Left ventricle myocardium inferior (tissue), 1 donor: ENCODE data around the gene RBP5. TPM values are rescaled to one million over a fixed set of nuclear protein-coding genes. Genes with fewer than 3 reads are reported as not detected.

Experiments
- DNase-seq: peaks from one replicate; pipeline ENCODE4 v3.0.0-alpha.2; 2020
- H3K27ac ChIP-seq: fragments of 200-600 bp; replicated peaks from 2 replicates; pipeline ENCODE4 v1.8.0; 2021
- H3K27me3 ChIP-seq: fragments of 200-600 bp; 2 replicates; pipeline ENCODE4 v1.8.0; 2021; ENCODE audit warnings: low read depth
- H3K36me3 ChIP-seq: fragments of 200-600 bp; 2 replicates; pipeline ENCODE4 v1.8.0; 2021
- H3K4me1 ChIP-seq: fragments of 200-600 bp; 2 replicates; pipeline ENCODE4 v1.8.0; 2021
- H3K4me3 ChIP-seq: fragments of 200-600 bp; 2 replicates; pipeline ENCODE4 v1.8.0; 2021; ENCODE audit warnings: mild to moderate bottlenecking, moderate library complexity
- H3K9me3 ChIP-seq: fragments of 200-600 bp; replicated peaks from 2 replicates; pipeline ENCODE4 v1.8.0; 2021
- intact Hi-C: fragments of 100-400 bp; cut with micrococcal nuclease; formaldehyde crosslinking; loops from one replicate; pipeline ENCODE4 v1.11.0; 2022
- total RNA-seq: library from RNA; stranded (reverse); fragmentation: NEBNext Ultra II Directional; extraction: Animal tissue kit (Norgen Biotek cat#: 25700); gene quantifications from one replicate; pipeline ENCODE4 v1.2.1, GENCODE V29; 2021
- TF ChIP-seq, protein P1 (sequence below): fragments of 200-600 bp; IDR thresholded peaks from 2 replicates; pipeline ENCODE4 v1.8.0; 2021; ENCODE audit warnings: antibody characterized with exemption, mild to moderate bottlenecking, borderline replicate concordance
- donor health status: DM: no; HTN: yes; CAD: no; lungs with severe emphysema.

The RBP5 gene
- total RNA-seq, 1 donor from 2014 or later = 0.47 TPM

DNA sequence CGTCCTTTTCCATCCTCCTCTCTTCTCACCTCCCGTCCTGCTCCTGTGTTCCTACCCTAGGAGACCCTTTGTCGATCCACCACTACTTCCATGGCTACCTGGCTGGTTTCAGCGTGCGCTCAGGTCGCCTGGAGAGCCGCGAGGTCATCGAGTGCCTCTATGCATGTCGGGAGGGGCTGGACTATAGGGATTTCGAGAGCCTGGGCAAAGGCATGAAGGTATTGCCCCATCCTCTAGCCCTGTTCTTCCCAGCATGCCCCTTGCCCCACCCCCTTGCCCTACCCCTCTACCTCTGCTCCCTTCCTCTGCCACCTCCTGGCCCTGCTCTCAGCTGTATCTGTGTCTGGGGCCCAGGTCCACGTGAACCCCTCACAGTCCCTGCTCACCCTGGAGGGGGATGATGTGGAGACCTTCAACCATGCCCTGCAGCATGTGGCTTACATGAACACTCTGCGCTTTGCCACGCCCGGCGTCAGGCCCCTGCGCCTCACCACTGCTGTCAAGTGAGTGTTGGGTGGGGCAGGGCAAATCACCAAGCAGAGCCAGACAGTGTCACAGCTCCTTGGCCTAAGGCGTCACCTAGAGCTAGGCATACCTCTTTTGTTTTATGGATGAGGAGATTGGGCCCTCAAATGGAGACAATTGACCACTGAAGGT lies 14.2 kb upstream of the RBP5 start:
- Histone ChIP-seq H3K36me3 (no peaks in the 10 kb centered on the region), H3K9me3 (no peaks in the 10 kb centered on the region), H3K4me1 (no peaks in the 10 kb centered on the region), H3K27ac (no peak overlapping the region), H3K4me3 (no peak overlapping the region), H3K27me3 (no peaks in the 10 kb centered on the region)
- intact Hi-C loops = no loop called here
- TF ChIP-seq, protein P1, sequence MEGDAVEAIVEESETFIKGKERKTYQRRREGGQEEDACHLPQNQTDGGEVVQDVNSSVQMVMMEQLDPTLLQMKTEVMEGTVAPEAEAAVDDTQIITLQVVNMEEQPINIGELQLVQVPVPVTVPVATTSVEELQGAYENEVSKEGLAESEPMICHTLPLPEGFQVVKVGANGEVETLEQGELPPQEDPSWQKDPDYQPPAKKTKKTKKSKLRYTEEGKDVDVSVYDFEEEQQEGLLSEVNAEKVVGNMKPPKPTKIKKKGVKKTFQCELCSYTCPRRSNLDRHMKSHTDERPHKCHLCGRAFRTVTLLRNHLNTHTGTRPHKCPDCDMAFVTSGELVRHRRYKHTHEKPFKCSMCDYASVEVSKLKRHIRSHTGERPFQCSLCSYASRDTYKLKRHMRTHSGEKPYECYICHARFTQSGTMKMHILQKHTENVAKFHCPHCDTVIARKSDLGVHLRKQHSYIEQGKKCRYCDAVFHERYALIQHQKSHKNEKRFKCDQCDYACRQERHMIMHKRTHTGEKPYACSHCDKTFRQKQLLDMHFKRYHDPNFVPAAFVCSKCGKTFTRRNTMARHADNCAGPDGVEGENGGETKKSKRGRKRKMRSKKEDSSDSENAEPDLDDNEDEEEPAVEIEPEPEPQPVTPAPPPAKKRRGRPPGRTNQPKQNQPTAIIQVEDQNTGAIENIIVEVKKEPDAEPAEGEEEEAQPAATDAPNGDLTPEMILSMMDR = no peak
- no peak for DNase-seq

DNA sequence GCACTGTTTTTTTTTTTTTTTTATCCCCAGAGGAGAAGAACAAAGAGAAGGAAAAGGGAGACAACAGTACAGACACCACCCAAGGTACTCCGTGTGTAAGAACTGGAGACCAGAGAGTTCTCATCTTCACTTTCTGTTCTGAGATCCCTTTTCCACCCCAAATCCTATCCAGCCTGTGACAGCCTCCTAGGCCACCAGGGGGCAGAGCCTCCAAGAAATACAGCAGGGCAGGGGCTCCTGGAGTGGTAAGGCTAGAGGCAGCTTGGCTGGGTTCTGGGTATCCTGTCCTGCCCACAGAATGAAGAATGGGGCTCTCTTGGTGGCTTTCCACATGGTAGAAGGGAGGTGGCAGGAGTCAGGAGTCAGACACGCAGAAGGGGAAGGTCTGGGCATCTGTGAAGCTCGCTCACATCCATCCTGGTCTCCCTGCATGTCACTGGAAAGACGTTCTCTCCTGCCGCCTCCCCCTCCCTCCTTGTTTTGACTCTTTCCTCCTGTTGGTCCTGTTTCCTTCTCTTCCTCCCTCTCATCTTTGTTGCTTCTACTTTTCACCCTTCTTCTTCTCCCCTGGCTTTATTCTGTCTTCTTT lies 13.5 kb upstream of the RBP5 start:
- Histone ChIP-seq H3K4me1 (no peaks in the 10 kb centered on the region), H3K4me3 (no peak overlapping the region), H3K9me3 (no peaks in the 10 kb centered on the region), H3K27me3 (no peaks in the 10 kb centered on the region), H3K27ac (no peak overlapping the region), H3K36me3 (peaks cover under 1% of the 10 kb centered on the region)
- DNase-seq = no peak
- TF ChIP-seq, protein P1 = peak; percentile 68
- intact Hi-C loops = no loop called here

DNA sequence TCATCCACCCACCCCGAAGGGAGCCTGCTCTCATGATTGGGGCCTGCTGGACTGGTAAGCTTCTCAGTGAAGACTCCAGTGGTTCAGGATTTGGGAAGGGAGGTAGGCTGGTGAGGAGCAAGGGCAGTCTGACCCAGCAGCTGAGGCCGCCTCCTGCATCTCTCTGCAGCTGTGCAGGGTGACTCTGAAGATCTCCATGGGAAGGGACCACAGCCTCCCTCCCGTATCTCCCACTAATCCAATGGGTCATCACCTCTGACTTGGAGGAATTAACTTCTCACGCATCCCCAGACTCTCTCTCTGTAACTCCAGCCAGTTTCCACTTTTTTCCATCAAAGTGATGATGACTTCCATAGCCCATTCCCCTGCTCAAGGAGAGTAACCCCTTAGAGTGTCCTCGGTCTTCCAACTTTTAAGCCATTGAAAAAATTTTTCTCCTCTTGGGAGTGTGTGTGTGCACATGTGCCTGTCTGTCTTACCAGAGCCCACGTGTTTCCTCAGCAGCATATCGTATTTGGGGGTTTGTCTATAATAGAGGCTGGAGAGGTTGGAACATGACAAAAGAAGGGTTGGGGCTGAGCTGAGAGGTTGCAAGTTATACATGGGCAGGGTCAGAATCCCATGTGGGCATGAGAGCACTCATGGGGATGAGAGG lies 12.8 kb upstream of the RBP5 start:
- Histone ChIP-seq H3K36me3 (peaks cover 7% of the 10 kb centered on the region), H3K27me3 (no peaks in the 10 kb centered on the region), H3K9me3 (no peaks in the 10 kb centered on the region), H3K4me1 (no peaks in the 10 kb centered on the region), H3K4me3 (no peak overlapping the region), H3K27ac (no peak overlapping the region)
- TF ChIP-seq, protein P1 = no peak
- DNase-seq = no peak
- intact Hi-C loops = no loop called here

DNA sequence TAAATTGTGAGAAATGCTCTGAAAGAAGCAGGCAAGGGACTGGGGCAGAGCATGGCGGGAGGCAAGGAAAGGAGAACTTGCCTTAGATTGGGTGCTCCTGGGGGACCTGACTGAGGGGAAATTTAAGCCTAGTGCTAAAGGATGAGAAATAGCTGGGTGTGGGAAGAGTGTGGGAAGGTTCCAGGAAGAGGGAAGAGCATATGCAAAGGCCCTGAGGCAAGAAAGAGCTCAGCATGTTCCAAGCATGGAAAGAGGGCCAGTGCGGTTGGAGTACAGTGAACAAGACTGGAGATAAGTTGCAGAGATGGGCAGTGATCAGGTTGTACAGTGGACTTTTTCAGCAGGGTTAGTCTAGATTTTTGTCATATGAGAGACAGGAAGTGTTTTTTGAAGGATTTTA lies 10.5 kb upstream of the RBP5 start:
- no peak for DNase-seq
- no peak overlapping the region for H3K27ac ChIP-seq
- H3K27me3 ChIP-seq = no peaks in the 10 kb centered on the region
- TF ChIP-seq, protein P1 = no peak
- intact Hi-C loops = no loop called here
- H3K4me1 ChIP-seq = no peaks in the 10 kb centered on the region
- no peak overlapping the region for H3K4me3 ChIP-seq
- H3K36me3 ChIP-seq = peaks cover 20% of the 10 kb centered on the region
- H3K9me3 ChIP-seq = no peaks in the 10 kb centered on the region

DNA sequence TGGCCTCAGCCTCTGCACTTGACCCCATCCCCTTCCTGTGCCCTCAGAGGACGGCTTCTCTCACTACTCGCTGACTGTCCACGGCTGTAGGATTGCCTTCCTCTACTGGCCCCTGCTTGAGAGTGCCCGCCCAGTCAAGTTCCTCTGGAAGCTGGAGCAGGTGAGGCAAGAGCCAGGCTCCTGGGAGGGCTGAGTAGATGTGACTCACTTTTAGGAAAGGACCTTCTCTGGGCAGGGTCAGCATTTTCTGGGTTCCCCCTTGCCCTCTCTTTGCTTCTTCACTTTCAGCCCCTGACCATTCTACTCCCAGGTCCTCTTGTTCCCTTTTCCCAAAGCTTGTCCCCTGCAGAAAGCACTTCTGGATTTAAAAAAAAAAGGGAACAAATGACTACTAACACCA lies 9.2 kb upstream of the RBP5 start:
- no peaks in the 10 kb centered on the region for H3K27me3 ChIP-seq
- TF ChIP-seq, protein P1 = no peak
- no peak overlapping the region for H3K27ac ChIP-seq
- DNase-seq = no peak
- intact Hi-C loops = no loop called here
- H3K4me1 ChIP-seq = no peaks in the 10 kb centered on the region
- no peak overlapping the region for H3K4me3 ChIP-seq
- no peaks in the 10 kb centered on the region for H3K9me3 ChIP-seq
- H3K36me3 ChIP-seq = peaks cover 20% of the 10 kb centered on the region
